Superior temporal gyrus (tissue), 1 donor: Measurements from ENCODE around the gene GLIS1.

Source experiments
- DNase-seq: peaks from one replicate; pipeline ENCODE4 v3.0.0-alpha.2; 2016; ENCODE audit errors: extremely low spot score

The GLIS1 gene

DNA sequence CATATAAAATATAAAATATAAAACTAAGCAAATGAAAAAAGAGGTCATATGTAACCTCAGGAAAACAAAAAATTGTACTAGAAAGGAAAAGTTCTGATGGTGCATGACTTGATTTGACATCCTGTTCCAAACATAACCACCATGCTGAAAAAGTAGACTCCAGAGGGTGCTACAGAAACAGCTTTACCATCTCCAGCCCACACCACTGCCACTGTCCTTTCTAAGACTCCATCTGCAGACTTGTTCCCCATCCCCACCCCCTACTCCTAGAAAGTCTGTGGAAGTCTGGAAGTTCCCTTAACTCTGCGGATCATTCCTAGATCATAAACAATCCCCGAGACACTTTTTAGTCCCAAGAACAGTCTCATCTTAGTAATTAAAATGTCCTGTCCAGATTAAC, 20.5 kb downstream of the GLIS1 start:
- no peak for DNase-seq

GRCh38 chr1:53717025-53717804, 21.7 kb downstream of the GLIS1 start:
- DNase-seq: no peak

- no peak for DNase-seq
Observed at GRCh38 chr1:53716150-53716549, 22.8 kb downstream of the GLIS1 start.

- no peak for DNase-seq
Observed at GRCh38 chr1:53715478-53715877, 23.5 kb downstream of the GLIS1 start.

DNA sequence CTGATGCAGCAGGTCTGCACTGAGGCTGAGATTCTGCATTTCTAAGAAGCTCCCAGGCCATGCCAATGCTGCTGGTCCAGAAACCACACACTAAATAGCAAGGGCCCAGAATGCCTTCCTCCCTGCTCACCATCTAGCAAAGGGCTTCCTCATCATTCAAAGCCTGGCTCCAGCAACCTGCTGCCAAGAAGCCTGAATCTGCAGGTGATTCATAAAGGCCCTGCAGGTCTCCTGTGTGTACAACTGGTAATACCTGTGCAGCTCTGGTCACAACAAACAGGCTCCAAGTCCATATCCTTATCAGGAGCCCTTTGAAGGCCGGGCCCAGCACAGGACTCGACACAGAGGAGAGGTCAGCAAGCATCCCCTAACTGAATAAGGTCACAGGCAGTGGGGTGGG, 26.7 kb downstream of the GLIS1 start:
- no peak for DNase-seq

GRCh38 chr1:53710584-53710983, 28.4 kb downstream of the GLIS1 start:
- no peak for DNase-seq

GRCh38 chr1:53708687-53709086, 30.3 kb downstream of the GLIS1 start:
- DNase-seq: no peak

GRCh38 chr1:53706356-53706755, 32.6 kb downstream of the GLIS1 start:
- no peak for DNase-seq

- no peak for DNase-seq
Observed at GRCh38 chr1:53705446-53706096, 33.4 kb downstream of the GLIS1 start.

GRCh38 chr1:53704804-53705445, 34.0 kb downstream of the GLIS1 start:
- DNase-seq: no peak

GRCh38 chr1:53704304-53704703, 34.7 kb downstream of the GLIS1 start:
- no peak for DNase-seq

DNA sequence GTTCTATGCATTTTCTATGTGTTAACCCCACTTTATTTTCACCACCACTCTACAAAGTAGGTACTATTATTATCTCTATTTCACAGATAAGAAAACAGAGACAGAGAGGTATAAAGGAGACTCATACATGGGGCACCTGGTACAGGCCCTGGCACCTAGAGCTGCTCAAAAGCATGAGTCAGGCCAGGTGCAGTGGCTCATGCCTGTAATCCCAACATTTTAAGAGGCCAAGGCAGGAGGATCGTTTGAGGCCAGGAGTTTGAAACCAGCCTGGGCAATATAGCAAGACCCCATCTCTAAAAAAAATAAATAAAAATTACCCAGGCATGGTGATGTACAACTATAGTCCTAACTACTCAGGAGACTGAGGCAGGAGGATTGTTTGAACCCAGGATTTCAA, 35.8 kb downstream of the GLIS1 start:
- no peak for DNase-seq

DNA sequence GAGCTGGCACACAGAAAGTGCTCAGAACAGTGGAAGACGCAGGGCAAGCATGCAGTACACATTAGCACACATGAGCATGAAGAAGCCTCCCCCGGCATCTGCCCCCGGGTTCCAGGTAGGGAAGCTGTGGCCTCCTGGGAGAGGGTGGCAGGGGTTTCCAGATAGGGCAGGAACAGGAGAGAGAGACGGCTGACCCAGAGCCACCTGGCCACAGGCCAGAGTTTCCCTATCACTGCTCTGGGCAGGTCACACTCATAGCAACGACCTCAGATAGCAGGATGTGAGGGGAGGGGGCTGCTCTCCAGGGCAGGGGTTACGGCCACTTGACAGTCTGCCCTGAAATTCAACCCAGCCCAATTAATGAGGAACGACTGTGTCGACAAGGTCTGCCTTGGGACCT, 36.6 kb downstream of the GLIS1 start:
- DNase-seq: no peak

DNA sequence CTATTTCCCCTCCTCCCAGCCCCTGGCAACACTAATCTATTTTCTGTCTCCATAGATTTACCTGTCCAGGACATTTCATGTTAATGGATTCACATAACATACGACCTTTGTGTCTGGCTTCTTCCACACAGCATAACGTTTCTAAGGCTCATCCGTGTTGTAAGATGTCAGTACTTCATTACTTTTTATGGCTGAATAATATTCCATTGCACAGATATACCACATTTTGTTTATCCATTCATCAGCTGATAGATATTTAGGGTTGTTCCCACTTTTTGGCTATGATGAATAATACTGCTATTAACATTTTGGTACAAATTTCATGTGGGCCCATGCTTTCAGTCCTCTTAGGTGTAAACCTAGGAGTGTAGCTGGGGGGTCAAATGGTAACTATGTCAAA, 38.2 kb downstream of the GLIS1 start:
- no peak for DNase-seq

- no peak for DNase-seq
Observed at GRCh38 chr1:53699981-53700380, 39.0 kb downstream of the GLIS1 start.

GRCh38 chr1:53698384-53698980, 40.5 kb downstream of the GLIS1 start:
- no peak for DNase-seq

DNA sequence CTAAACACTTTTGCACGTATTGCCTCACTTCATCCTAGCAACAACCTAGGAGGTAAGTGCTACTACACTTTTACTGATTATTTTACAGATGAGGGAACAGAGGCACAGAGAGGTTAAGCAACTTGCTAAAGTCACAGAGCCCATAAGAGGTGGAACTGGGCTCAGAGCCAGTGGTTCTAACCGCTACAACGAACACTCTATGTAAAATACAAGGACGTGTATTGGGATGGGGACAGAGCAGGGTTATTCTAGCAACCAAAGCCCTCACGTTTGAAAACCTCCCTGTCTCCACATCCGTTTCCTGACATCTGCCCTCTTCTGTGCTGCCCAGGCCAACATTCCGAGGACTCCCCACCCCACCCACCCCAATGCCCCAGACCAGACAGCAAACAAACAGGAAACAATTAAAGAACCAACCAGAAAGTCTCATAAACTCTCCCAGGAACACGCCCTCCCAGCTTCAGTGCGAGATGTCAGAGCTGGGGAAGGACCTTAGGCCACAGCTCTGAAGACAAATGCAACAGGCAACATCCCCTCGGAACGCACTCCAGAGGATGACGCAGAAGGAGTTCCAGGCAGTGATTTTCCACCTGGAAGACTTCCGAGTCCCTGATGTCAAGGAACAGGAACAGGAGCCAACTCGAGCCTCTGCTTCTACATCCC, 41.1 kb downstream of the GLIS1 start:
- DNase-seq: no peak

- DNase-seq: no peak
Observed at GRCh38 chr1:53696990-53697389, 42.0 kb downstream of the GLIS1 start.

DNA sequence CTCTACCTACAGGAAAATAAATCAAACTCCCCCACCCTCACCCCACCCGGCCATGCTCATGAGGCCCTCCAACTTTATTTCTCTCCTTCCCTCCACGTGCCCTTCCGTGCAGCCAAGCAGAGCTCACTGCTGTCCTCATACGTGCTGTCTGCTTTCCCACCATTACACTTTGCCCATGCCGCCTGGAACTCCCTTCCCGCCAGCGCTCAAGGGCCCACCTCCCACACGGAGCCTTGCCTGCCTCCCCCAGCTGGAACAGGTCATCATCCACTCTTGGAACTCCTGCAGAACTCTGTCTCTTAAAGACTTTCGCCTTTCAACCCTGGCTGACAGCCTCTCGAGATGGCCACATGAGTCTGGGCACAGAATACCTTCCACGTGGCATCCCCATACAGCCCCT, 42.4 kb downstream of the GLIS1 start:
- DNase-seq: no peak

GRCh38 chr1:53696051-53696450, 42.9 kb downstream of the GLIS1 start:
- no peak for DNase-seq

- no peak for DNase-seq
Observed at GRCh38 chr1:53695116-53695515, 43.8 kb downstream of the GLIS1 start.

DNA sequence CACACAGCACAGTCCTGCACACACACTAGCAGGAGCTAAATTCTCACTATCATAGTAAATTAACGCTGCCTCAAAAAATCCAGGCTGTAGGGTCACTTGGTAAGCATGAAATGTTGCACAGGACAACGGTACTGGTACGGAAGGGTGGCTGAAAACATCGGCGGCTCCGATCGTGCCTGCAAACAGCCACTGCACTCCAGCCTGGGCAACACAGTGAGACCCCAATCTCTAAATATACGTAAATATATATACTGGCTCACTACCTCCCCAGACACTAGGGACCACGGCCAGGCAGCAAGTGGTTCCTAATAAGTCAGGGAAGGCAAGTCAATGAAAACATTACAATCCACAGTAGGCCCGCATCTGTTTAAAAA, 44.3 kb downstream of the GLIS1 start:
- DNase-seq: no peak
